Activated CD8-positive, alpha-beta memory T cell treated with anti-CD3 and anti-CD28 coated beads for 1 hour (primary cell): ENCODE measurements around the gene GFER.
"Not testable (repeated sequence)": the region's sequence is repeated elsewhere in the genome, so short reads cannot be mapped to it uniquely, and the experiment has no call there.

Experiments used
- DNase-seq, 2 donors: peaks; one replicate each; pipeline ENCODE4 v3.0.0-alpha.2; 2020; ENCODE audit warnings: low read depth in 1 of 2; ENCODE audit errors: extremely low read depth in 1 of 2

GFER gene

DNA sequence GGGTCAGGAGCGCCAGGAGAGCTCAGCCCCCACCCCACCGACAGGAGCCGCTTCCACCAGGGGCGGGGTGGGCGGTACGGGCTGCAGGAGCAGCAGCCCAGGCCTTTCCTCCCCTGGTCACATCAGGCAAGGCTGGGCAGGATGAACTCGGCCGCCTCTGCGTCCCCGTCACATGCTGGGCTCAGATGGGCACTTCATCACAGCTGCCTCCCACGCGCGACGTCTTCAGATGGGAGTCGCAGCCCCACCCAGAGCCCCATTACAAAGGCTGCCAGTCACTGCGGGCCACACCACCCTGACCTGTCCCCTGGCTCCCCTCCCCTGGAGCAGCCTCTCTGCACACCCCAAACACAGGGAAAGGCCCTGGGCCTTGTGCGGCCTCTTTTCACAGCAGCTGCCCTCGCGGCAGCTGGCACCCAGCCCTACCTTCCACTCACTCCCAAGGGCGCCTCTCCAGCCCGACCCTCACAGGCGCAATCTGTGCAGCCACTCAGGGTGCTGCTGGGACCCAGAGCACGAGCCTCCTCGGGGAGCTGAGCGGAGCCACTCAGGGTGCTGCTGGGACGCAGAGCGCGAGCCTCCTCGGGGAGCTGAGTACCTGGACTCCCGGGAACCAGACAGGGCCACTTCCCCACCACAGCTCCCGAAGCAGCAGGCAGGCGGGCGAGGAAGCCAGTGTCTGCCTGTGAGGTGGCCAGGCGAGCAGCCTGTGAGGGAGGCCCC, 21.0 kb downstream of the GFER start:
- no peak for DNase-seq

DNA sequence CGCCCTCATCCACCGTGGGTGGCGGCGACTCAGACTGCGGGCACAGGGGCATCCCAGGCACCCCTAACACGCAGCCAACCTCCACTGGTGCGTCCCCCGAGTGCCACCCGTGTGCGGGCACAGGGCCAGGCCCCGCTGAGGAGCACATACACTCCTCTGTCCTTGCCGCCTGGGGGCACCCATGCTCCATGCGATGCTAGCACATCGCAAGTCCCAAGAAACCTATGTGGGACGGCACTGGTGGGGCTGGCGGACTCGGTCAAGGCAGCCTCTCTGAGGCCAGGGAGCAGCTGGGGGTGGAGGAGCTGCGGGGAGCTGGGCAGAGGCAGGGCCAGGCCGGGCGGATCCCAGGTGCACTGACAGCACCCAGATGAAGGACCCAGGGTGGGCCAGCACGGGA, 21.7 kb downstream of the GFER start:
- no peak for DNase-seq

DNA sequence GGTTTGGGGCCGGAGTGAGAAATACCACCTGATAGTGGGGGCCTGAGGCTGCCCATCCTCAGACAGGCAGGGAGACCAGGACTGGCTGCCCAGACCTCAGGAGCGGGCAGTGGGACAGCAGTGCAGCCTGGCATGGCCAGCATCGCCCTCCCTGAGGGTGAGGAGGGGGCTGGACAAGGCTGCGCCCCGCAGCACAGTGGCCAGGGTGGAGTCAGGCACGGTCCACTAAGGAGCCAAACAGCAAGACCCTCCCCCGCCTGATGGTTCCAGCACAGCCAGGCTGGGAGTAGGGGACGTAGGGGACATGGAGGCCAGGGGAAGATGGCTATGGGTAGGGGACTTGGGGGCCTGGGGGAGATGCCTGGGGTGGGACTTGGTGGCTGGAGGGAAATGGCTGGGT, 22.3 kb downstream of the GFER start:
- DNase-seq: no peak

GRCh38 chr16:2007081-2007836, 23.3 kb downstream of the GFER start:
- no peak for DNase-seq

DNA sequence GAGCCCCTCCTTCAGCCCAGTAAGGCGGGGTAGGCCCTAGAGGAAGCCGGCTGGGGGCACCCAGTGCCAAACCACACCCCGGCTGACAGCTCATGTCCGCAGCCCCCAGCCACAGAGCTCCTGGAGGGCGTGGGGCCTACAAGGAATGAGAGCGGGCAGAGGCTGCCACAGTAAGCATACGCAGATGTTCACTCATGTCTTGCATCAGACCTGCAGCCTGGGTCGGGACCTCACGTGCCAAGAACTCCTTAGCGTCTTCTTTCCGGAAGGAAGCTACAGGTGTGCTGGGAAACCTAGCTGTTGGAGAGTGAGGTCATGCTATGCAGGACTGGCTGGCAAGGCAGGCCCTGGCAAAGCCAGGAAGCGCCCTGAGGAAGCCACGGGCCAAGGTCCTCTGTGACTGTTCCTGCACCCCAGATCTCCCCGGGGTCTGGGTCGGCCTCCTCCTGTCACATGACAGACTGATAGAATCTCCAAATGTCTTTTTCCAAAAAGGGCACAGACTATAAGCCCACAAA, 24.1 kb downstream of the GFER start:
- no peak for DNase-seq

GRCh38 chr16:2008631-2009163, 24.7 kb downstream of the GFER start:
- no peak for DNase-seq

- no peak for DNase-seq
Measured at GRCh38 chr16:2009164-2009711, 25.2 kb downstream of the GFER start.

GRCh38 chr16:2009791-2010510, 26.0 kb downstream of the GFER start, which contains the start of gene ZNF598:
Gene ZNF598, minus strand, starts transcription at chr16:2009821.
- DNase-seq: peak; percentile 32 to 73

DNA sequence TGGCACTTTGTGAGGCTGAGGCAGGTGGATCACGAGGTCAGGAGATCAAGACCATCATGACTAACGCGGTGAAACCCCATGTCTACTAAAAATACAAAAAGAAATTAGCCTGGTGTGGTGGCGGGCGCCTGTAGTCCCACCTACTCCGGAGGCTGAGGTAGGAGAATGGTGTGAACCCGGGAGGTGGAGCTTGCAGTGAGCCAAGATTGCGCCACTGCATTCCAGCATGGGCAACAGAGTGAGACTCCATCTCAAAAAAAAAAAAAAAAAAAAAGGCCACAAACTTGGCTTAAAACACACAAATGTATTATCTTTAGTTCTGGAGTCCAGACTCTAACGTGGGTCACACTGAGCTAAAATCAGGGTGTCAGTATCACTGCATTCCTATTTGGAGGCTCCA, 27.7 kb downstream of the GFER start:
- not testable (repeated sequence) for DNase-seq

DNA sequence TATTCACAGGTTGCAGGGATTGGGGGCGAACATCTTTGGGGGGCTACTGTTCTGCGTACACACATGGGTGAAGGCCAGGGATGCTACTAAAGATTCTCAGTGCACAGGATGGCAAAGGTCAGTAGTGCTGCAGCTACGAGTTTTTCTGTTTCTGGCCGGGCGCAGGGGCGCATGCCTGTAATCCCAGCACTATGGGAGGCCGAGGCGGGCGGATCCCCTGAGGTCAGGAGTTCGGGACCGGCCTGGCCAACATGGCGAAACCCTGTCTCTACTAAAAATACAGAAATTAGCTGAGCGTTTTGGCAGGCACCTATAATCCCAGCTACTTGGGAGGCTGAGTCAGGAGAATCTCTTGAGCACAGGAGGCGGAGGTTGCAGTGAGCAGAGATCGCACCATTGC, 29.5 kb downstream of the GFER start:
- no peak for DNase-seq

DNA sequence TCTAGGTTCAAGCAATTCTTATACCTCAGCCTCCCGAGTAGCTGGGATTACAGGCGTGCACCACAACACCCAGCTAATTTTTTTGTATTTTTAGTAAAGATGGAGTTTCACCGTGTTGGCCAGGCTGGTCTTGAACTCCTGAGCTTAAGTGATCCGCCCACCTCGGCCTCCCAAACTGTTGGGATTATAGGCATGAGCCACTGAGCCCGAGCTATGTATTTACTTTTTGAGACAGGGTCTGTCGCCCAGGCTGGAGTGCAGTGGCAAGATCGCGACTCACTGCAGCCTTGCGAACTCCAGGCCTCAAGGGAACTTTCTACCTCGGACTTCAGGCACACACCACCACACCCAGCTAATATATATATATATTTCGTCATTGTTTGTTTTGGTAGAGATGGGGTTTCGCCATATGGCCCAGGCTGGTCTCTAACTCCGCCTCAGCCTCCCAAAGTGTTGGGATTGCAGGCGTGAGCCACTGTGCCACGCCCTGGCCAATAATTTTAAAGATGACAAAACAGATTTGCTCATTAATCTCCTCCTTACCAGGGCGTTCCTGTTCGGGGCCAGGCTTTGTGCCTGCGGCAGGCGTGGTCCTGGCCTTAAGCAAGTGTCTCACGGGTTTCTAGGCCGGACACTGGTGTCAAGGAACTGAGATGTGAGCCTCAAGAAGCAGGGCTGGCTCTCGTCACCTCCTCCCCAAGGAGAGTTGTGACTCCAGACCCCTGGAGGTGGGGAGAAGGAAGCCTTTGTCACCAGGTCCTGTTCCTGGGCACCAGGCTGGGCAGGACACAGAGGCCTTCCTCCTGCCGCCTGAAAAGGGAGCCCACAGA, 31.3 kb downstream of the GFER start:
- DNase-seq: no peak

DNA sequence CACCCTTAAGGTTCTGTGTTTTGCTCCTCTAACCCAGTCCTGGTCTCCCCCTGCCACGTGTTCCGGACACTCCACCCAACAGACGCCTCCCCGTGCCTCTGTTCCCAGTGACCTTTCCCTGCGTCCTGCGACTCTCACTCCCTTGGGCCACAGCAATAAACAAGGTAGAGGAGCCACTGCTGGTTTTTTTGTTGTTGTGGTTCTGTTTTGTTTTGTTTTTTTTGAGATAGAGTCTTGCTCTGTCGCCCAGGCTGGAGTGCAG, 31.9 kb downstream of the GFER start:
- DNase-seq: no peak

- DNase-seq: no peak
Measured at GRCh38 chr16:2016407-2016922, 32.5 kb downstream of the GFER start.

- no peak for DNase-seq
Measured at GRCh38 chr16:2019518-2019920, 35.5 kb downstream of the GFER start, which contains the start of gene NPW. Gene NPW, plus strand, starts transcription at chr16:2019785.

- DNase-seq: no peak
Measured at GRCh38 chr16:2019921-2020831, 36.2 kb downstream of the GFER start.

- DNase-seq: no peak
Measured at GRCh38 chr16:2022723-2023091, 38.7 kb downstream of the GFER start.

DNA sequence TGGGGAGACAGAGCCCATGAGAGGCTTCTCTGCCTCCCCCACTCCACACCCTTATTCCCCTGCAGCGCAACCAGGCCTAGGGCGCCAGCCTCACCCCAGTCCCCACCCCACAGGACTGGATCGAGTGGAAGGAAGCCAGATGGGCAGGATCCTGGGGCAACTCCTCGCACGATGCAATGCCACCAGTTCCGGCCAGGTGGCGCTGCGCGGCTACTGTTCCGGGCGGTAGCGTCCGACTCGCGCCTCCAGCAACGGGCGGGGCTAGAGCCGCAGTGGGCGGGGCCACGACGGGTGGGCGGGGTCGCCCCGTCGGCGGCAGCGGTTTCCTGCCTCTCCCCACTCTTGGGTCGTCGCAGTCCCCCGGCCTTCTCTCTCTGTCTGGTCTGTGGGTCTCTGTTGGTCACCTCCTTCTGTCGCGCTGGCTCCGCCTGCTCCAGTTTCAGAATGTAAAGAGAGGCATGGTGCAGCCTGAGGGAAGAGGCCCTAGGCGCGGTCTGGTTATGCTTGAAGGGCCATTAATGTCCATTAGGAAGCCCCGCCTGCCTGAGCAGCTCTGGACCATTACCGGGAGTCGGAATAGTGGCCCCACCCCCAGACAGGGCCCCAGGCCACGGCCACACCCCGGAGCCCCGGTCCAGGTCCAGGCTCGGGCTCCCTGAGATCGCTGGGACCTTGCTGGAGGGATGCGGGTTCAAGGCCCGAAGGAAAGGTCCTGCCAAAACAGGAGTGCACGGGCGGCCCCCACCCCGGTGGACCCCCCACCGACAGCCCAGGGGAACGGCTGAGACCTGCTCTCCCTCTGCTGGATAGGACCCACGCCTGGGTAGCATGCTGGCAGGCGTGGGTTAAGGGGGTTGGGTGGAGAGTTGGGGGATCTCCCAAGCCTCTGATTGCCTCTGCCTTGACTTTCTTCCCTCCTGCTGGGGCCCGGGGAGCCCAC, 39.4 kb downstream of the GFER start:
- DNase-seq: peak; percentile 83 to 96

GRCh38 chr16:2024032-2024420, 40.0 kb downstream of the GFER start:
- no peak for DNase-seq
